ENCODE measurements around the gene HNRNPC.
"Not testable (repeated sequence)": the region's sequence is repeated elsewhere in the genome, so short reads cannot be mapped to it uniquely, and the experiment has no call there.

HNRNPC gene

DNA sequence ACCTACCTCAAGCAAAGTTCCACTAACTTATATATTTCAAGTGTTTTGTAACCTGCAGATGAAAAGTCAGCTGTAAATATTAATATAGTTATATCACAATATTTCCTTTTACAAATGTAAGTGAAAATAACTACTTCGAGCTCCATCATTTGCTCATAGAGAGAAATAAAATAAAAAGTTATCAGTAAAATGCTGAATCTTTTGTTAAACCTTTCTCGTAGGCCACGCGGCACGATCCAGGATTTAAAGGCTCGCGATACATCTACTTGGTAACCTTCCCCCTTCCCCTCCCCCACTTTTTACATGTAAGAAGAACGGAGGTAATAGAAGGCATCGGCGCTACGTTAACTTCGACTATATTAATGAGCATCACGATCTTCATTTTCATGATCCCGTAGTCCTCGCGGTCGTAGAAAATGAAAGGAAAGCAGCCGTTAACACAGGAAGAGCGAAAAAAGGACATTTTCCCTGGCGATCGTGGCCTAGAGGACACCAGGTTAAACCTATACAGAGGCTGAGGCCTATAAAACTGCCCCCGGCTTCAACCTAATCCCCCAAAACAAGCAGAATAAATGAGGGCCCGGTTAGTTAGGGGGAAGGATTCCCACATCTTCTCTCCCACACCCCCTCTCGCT is 508 bp downstream of the HNRNPC start:
- DNase-seq: peak; percentile 33

DNA sequence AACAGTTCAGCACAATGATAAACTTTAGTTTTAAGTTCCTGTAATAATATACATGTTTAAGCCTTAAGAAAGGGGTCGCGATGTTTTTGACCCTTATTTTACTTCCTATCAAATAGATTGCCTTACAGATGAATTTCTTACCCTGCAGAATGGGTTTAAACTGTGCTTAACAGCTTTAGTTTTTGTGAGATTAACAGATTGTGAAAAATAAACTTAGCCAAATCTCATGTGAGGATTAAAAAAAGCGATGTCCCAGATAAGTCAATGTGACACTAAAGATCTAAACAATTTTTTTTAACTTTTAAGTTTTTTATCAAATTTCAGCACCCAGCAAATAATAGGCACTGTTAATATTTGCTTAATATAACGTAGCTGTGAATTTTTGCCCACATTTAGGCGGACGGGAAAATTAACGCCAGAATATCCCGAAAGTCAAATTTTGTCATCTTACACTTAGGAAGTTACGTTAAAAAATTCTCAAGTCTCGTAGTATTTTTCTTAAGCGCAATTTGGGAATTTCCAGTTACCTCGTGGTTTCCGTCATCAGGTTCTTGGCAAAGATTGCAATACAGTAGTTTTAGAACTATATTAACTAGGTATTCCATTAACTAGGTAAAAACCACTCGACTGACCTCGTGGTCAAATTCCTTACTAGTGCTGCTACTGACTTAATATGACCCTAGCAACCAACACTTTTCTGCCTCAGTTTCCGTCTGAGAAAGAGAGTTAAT is 1.2 kb downstream of the HNRNPC start:
- no peak for DNase-seq

DNA sequence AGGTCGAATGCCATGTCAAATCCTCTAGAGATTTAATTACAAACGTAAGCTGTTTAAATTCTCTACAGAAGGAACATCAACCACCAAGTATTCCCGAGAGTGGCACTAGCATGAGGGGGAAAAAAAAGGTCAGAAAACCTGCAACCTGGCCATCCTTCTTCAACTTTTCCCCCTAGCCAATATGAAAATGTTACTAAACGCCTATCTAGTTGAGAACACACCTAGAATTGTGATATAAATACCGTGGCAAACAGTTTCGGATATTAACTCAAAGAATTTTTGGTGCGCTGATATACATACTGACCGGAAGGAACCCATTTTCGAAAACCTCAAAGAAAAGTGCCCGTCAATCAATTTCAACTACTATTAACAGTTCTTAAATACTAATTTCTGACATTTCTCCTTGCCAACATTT is 1.8 kb downstream of the HNRNPC start:
- DNase-seq: no peak

DNA sequence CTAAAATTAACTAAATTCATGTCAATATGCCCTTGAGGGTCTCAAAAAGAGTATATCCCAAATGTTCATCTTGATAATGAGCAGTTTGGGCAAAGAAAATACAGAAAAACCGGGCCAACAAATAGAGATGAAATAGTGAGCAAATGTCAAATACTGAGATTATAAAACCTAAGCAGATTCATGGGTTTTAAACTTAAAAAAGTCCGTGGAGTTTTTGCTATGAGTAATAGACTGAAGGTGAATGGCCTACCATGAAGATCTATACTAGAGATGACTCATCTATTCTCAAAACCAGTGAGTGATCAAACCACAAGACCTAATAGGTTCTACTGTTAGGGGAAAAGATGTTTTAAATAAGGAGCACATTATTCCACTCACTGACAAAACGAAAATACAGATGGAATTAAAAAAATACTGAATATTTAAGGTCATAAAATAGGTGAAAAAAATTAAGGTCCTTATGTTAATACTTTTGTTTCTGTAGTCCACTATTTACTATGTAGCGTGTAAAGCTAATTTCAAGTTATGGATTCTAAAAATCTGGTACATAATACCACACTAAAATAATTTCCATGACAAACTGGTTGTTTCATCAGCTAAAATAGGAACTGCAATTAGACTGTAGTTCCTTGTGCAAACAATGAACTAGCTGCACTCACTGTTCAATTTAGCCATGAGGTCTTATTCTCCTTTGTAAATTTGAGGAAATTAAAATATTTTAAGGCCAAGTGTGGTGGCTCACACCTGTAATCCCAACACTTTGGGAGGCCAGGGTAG is 5.0 kb downstream of the HNRNPC start:
- DNase-seq: no peak

DNA sequence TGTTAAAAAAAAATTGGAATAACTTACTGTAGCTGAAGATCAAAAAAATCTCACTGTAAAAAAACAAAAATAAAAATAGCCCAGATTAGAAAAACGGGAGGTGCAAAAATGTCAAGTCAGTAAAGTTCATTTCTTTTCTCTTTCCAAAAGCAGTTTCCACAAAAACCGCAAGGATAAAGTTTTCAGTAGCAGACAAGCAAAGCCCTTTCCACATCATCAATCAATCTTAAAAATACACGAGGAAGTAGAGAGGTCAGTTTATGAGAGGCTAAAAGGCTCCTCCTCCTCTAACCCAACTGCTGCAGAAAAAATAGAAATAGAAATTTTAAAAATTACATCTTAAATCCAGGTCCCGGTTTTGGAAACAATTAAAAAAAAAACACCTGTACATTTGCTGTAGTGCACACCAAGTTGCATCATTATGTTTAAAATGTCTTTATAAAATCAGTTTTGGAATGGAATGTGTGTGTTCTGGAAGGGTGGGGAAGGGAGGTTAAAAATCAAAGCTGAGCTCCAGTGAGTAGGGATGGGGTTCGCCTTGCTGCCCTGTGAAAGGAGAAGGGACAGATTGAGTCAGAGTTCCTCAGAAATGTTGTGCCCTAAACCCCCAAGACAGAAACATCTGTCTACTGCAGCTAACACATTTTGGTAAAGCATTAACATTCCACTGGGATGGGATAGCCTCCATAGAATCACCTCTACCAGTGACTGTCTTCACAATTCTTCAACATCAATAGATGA is 5.8 kb downstream of the HNRNPC start:
- DNase-seq: no peak

DNA sequence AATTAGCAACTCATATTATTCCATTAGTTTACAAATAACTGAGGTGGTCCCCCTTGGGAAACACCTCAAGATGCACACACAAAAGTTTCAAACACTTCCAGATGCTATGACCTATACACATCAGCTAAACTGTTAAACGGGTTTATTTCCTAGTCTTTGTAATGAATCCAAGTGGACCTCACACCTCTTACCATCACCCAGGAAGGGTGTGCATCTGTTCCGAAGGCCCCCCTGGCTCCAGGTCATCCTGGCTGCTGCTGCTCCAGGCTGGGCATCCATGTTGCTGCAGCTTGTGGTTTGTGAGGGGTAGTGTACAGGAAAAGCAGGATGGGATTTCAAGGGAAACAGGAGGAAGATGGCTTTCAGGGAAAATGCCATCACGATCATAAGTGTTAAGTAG is 6.8 kb downstream of the HNRNPC start:
- no peak for DNase-seq

DNA sequence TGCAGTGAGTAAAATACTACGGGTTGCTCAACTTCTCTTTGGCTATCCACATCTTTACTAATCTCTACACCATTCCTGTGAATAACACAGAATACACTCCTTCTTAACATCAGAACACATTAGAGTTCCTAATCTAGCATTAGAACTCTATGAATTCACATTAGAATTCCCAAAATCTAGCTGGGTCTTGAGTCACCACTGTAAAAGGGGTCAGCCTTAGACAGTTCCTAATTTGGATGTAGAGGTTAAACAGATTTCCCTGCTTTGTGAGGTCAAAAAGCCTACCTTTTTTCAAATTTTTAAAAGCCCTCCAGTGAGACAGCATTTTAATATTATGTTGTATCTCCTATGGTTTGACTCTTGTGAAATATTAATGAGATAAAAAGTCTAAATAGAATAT is 7.4 kb downstream of the HNRNPC start:
- no peak for DNase-seq

DNA sequence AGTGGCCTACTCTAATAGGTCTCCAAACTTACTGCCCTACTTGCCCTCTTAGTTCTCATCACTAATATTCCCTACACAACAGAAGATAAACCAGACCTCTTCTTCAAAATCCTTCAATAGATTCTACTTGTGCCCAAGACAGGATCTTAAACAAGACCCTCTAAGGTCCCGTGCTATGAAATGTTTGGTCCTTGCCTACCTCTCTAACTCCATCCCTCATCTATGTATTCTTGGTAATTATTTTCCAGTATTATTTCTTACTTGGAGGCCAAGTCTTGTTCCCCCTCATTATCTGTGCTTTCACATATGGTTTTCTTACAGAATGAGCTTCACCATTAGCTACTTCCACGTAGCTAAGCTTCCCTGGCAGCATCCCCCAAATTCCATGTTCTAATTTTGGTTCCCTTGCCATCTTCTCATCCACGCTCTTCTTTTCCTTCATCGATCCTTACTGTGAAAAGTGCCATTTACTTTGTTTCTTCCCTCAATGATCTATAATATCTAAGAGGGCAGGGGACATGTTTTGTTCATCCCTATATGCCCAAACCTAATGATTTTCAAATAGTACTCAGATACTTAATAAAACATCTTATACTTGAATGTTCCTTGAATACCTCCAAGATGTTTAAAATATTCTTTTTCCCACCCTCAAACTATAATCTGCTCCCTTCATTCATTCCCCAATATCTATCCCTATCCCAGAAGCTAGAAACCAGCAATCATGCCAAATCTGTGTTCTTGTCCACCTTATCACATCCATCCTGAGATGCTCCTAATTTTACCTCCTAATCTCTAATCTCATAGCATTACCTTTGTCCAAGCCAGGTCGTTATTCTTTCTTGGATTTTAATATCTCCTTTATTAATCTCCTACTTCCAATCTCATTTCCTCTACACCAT is 10.1 kb downstream of the HNRNPC start:
- DNase-seq: no peak

DNA sequence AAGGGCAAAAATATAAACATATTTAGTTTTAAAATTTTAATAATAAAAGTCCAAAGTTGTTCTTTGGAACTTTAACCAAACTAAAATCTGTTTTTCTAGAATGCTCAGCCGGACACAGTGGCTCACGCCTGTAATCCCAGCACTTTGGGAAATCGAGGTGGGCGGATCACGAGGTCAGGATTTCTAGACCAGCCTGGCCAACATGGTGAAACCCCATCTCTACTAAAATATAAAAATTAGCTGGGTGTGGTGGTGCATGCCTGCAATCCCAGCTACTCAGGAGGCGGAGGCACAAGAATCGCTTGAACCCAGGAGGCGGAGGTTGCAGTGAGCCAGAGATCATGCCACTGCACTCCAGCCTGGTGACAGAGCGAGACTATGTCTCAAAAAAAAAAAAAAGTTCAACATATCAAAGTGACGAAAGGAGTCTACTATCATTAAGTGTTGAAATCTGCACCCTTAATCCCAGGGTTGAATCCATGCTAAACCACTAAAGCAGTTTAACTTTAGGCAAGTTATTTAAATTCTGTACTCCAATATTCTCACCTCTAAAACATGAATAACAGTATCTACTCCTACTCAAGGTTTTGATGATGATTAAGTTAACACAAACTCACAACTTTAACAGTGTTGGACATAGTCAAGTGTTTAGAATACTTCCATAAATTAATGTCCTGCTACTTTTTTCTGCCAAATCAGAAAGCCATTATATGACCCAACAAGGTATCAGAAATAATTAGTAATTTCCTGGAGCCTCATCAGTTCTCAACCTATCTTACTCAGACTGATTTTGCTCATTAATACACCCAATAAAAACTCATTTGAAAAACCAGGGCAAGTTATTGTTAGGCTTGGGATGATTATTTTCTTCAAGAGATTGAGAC is 11.0 kb downstream of the HNRNPC start:
- DNase-seq: no peak

DNA sequence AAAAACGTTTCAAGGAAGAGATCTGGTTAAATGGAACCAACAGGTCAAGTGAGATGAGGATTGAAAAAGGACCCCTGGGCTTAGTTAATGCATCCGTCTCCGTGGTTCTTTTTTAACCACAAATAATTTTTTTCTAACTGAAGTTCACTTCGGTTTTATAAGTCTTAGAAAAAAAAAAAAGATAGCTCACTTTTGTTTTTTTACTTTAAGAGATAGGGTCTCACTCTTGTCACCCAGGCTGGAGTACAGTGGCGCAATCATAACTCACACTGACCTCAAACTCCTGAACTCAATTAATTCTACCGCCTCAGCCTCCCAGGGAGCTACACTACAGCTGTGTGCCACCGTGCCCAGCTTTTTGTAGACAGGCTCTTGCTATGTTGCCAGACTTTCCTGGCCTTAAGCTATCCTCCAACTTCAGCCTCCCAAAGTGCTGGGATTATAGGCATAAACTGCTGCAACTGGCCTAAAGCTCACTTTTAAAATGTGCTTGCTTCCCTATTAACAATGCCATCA is 11.8 kb downstream of the HNRNPC start:
- DNase-seq: no peak

DNA sequence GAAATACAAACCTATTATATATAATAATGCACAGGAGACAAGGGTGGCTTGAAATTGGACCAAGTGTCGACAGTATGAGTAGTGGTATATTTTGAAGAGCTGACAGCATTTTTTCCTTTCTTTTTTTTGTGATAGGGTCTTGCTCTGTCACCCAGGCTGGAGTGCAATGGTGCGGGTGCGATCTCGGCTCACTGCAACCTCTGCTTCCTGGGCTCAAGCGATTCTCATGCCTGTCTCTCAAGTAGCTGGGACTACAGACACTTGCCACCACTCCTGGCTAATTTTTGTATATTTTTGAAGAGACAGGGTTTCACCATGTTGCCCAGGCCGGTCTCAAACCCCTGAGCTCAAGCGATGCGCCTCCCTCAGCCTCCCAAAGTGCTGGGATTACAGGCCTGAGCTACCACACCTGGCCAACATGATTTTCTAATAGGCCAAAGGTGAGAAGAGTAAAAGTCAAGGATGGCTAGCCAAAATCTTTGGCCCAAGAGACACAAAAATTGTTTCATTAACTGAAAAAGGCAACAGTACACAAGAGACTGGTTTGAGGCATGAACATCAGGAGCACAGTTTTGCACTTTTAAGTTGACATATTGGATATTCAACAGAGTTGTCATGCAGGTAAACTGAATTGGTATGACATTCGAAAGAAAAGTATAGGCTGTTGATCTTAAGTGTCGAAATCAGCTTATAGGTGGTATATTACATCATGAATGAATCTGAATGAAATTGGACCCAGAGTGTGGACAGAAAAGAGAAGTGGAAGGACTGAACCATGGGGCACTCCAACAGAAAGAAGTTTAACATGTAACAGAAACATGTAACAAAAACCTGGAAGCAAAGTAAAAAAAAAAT is 12.5 kb downstream of the HNRNPC start:
- no peak for DNase-seq

DNA sequence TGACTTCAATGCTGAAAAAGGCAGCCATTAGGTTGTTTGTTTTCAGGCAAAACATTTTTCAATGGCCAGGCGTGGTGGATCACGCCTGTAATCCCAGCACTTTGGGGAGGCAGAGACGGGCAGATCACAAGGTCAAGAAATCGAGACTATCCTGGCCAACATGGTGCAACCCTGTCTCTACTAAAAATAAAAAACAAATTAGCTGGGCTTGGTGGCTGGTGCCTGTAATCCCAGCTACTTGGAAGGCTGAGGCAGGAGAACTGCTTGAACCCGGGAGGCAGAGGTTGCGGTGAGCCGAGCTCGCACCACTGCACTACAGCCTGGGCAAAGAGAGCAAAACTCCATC is 13.2 kb downstream of the HNRNPC start:
- not testable (repeated sequence) for DNase-seq

DNA sequence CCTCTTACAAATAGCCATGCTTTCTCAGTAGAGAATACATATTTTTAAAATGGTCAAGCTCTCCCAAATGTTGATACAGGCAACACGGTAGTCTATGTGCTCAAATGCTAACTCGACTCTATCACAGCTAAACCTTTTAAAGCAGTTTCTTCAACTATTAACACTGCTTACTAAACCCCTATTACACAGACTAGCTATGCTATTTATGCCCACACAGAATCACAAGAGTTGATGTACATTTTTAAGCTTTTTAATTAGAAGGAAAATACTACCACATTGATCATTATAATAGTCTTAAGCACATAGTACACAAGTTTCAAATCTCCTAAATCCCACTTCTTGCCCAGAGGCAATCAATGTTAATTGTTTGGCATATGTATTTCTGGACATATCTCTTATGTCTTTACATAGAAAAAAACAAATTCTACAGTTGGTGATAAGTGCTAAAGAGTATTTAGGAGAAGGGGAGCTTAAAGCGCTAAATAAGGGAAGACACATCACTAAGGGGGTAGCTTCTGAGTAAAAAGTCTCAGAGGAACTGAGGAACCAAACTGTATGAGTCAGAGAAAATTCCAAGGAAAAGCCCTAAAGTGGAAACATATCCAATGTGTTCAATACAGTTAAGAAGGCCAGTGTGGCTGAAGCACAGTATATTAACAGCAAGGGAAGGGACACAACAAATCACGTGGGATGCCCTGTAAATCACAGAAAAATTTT is 13.7 kb downstream of the HNRNPC start:
- no peak for DNase-seq

DNA sequence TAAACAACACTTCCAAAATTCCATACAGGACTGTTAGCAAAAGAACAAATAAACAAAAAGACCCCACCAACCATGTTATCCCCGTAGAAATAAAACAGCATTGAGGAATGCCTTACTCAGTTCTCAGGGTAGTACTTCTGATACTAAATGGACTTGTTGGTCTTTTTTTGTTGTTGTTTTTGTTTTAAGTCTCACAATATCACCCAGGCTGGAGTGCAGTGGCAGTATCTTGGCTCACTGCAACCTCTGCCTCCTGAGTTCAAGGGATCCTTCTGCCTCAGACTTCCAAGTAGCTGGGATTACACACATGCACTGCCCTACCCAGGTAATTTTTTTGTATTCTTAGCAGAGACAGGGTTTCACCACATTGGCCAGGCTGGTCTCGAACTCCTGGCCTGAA is 17.1 kb downstream of the HNRNPC start:
- DNase-seq: no peak

DNA sequence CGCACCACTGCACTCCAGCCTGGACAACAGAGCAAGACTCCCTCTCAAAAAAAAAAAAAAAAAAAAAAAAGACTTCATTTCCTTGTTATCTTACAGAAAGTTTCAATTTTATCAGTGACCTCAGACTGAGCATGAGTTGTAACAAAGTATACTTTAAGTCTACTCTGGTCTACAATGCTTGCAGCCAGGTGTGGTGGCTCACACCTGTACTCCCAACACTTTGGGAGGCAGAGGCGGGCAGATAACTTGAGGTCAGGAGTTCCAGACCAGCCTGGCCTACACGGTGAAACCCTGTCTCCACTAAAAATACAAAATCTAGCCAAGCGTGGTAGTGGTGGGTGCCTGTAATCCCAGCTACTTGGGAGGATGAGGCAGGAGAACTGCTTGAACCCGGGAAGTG is 18.0 kb downstream of the HNRNPC start:
- DNase-seq: no peak

DNA sequence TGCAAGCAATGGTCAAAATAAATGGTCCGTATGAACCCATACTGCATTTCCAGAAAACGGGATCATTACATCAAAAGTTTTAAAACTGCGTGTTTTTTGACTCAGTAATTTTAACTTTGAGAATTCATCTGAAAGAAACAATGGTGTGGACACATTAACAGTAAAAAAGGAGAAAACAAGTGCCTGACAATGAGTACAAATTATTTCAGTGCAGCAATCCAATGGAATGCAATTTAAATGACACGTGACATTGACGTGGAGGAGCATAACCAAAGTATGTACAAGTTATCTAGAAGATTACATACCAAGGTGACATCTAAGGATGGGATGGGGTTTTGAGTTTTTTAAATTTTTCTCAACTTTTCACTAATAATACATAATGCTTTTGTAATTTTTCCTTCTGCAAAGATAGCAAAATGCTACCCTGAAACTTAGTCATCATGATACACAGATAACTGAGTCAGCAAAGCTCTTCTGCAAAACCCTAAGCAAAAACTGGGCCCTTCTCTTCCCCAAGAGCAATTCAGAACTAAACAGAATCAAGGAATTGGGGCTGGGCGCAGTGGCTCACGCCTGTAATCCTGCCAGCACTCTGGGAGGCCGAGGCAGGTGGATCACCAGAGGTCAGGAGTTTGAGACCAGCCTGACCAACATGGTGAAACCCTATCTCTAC is 20.4 kb downstream of the HNRNPC start:
- DNase-seq: no peak

DNA sequence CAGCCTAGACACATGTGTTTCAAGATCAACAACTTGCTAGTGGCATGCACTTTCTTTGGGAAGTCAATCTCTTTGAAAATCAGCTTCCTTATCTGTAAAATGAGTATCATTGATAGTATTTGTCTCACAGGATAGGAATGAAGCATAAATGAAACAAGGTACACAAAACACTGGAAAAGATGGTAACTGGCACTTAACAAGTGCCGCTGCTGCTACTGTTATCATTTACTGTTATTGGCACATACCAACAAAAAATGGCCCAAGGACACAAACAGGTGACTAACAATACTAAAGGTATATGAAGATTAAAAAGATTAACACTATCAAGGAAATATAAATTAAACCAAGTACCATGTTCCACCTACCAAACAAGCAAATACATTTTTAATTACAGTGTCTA is 20.9 kb downstream of the HNRNPC start:
- no peak for DNase-seq

DNA sequence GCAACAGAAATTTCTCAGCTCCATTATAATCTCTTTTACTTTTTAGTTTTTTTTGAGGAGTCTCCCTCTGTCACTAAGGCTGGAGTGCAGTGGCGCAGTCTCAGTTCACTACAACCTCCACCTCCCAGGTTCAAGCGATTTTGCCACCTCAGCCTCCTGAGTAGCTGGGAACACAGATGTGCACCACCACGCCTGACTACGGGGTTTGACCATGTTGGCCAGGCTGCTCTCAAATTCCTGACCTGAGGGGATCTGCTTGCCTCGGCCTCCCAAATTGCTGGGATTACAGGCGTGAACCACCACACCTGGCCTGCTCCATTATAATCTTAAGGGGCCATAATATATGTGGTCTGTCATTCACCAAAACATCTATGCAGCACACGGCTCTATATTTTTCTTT is 23.4 kb downstream of the HNRNPC start:
- no peak for DNase-seq

DNA sequence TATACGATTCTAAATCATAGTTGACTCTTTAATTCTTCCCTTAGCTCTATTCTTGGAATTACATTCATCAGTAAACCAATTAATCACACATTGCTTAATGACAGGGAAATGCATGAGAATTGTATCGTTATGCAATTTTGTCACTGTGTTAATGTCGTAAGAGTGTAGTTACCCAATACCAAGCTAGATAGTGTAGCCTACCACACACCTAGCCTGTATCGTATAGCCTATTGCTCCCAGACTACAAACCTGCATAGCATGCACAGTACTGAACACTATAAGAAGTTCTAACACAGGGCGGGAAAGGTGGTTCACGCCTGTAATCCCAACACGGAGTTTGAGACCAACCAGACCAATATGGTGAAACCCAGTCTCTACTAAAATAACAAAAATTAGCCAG is 24.7 kb downstream of the HNRNPC start:
- DNase-seq: no peak
